ENCODE measurements around the gene RNF213.

Gene RNF213

DNA sequence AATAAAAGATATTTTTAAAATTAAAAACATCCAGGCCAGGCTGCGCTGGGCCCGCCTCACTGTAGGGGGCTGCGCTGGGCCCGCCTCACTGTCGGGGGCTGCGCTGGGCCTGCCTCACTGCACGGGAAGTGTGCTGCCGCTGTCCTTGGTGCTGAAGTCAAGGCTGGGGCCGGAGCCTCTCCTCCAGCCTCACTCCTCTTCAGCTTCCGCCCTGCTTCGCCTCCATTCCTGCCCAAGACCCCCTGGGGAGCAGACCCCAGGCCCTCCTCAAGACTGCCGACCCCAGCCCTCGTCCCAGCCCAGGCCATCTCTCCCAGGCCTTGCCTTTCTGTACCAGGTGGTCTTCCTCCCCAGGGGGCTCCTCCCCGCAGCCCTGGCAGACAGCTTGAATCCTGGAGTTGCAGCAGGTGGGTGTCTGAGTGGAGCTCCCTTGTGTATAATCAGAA is 180.5 kb downstream of the RNF213 start:
- peak; percentile 21 for DNase-seq

DNA sequence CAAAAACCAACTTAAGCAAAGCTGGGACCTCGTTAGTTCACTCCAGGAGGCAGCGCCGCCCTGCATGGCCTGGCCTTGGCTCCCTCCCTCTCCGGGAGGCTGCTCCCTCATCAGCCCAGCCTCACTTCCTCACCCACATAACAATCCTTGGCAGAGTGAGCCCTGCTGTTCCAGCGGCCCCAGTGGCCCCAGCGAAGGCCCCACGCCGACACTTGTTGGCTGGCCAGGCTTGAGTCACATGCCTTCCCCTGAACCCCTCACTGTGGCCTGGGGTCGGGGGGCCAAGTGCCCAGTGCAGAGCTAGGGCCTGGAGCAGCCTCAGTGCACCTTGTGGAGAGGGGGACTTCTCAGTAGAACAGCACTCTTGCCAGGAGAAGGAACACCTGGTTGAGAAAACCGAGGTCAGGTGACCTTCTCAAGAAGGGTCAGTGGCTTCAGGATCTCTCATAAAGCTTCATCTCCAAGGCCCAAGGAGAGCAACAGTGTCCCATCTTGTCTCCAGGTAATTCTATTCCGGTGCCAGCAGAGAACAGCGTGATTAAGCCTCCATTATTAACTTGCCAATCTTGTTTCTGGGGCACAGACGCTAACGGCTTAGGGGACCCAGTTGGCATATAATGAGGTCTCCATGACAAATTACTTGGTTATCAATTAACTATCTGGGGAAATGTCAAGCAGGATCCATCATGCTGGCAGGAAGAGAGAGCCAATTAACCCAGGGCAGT is 181.1 kb downstream of the RNF213 start:
- no peak for DNase-seq

DNA sequence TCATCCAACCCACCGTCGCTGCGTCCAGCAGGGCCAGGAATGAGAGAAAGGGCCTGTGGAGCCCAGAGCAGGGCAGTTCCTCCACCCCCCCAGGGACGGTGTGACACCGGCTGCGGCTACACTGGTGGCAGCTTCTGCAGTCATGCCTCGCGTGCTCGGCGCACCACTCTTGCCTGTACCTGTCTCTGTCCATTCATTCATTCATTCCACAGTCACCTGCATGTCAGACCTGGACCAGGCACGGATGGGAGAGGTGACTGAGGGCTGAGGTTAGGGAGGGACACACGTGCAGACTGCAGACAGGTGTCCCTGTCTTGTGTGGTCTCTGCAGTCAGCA is 181.6 kb downstream of the RNF213 start:
- DNase-seq: no peak

DNA sequence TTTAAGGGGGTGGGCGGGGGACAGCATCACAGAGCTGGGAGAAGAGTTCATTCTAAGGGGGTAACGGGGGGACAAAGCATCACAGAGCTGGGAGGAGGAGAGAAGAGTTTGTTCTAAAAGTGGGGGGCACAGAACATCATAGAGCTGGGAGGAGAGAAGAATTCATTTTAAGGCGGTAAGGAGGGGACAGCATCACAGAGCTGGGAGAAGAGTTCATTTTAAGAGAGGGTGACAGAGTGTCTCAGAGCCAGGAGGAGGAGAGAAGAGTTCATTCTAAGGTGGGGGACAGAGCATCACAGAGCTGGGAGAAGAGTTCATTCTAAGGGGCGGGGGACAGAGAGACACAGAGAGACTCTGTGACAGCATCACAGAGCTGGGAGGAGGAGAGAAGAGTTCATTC is 182.1 kb downstream of the RNF213 start:
- no peak for DNase-seq

DNA sequence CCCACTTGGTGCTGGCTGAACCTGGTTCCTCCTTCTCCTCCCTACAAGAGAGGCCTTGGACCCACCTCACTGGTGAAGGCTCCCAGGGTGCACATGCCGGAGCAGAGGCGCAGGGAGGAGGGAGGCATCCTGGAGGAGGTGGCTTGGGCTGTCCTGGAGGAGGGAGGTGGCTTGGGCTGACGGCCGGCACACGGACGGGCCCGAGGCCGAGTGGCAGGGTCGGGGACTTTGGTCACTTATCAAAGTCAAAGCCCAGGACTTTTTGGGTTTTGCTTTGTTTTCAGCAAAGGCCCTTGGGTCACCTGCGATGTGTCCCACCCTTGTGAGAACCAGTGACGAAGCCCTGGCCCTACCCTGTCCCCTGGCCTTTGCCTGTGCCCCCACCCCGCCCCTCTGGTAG is 182.8 kb downstream of the RNF213 start:
- no peak for DNase-seq

DNA sequence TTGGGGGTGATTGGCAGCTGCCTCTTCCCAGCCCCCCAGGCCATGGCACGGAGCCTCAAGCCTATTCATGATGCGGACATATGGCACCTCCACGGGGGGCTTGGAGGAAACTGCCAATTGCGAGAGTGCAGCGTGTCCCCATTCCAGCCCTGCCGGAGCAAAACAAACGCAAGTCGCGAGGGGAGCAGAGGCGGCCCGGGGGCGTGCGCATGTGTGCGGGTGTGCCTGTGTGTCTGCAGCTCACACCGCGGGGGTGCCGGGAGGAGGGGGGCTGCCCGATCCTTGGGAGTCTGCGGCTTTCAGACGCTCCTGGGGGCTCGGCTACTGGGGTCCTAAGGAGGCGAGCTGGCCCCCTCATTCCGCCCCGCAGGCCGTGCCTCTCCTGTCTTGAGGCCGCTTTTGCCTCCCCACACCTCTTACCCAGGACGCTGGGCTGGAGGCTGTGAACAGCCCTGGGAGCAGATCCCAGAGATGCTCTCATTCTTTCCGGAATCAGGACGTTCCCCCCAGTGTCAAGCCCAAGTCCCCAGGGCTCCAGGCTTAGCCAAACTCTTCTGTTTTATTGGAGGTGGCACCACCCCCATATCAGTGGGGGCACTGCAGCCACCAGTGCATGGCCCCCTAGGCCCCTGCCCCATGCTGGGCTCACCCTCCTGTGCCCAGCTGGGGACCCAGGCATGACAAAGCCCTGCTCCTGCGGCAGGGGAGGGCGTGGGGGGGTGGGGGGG is 183.4 kb downstream of the RNF213 start:
- no peak for DNase-seq

DNA sequence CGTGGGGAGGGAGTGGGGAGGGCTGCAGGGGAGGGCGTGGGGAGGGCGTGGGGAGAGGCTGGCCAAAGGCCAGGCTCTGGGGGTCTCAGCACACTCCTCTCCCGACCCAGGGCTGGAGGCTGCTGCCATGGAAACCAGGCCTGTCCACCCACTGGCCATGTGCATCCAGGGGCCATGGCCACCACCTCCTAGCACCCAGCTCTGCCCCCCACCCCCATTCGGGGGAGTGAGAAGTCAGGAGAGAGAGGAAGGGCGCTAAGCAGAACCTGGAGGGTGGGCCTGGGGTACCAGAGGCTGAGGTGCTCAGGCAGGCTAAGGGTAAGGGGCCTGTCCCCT is 184.0 kb downstream of the RNF213 start:
- DNase-seq: no peak

DNA sequence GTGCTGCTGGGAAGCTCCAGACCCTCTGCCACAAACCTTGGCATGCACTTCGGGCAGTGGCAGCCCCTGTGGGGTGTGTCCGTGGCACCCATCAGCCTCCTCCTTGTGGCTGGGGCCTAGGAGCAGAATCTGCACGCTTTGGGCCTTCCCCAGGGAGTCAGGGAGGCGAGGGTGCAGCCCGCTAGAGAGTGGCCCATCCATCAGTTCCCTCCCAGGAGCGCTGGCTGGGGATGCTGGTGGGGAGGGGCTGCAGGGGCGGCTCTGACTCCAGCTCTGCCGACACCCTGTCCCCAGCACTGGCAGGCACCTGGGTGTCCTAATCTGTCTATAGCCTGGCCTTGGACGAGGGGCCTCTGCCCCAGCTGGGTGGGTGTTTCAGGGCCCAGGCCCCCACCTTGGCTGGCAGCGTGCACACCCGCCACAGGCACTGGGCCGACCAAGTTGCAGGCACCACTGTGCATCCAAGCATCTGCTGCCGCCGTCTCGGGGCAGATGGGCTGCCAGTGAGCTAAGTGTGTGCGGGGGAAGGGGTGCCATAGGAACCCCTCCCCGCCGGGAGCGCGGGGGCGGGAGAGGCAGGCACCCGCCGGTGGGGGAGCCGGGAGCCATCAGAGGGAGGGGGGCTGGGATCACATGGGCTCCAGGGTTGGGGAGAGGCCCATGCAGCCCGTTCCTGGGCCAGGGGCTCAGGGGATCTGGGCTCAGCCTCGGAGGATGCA is 184.5 kb downstream of the RNF213 start:
- no peak for DNase-seq

DNA sequence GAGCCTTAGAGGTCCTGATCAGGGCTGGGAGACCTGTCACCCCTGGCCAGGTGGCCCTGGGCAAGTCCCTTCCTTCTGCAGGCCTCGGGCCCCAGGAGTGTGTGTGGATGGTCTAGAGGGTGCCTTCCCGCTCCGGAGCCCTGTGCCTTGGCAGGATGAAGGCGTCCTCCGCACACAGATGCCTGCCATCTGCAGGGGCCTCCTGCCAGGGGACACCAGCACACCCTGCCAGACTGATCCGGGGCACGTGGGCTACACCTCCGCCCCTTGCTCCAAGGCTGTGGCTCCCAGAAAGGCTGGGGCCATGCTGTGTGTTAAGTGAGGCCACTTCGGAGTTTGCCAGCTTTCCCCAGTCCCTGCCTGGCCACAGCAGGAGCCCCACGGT is 185.1 kb downstream of the RNF213 start:
- no peak for DNase-seq

DNA sequence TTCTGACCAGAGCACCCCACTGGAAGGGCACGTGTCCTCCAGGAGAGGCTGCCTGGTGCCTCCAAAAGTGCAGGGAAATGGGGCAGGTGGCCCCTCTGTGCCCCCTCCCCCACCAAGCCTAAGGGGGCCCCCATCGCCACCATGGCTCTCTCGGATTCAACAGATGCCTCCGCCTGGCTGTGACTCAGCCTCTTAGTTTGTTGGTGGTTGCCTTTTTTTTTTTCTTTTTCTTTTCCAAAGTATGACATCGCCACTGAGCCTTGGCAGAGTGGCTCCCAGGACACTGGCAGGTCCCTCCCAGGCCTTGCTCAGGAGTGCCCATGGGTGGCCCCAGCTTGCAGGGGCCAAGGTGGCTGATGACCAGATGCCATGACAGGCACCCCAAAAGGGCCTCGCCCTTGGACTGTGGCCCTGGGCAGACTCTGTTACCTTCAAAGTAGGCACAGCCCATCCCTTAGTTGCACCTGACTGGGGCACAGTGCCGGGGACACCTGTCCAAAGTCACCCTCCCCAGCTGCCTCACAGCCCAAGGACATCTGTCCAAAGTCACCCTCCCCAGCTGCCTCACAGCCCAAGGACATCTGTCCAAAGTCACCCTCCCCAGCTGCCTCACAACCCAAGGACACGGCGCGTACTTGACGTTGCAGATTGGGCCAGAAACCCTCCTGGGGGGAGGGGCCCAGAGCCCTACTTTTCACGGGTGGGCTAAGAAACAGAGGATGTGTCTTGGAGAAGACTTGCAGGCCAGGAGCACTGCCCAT is 186.2 kb downstream of the RNF213 start:
- no peak for DNase-seq

DNA sequence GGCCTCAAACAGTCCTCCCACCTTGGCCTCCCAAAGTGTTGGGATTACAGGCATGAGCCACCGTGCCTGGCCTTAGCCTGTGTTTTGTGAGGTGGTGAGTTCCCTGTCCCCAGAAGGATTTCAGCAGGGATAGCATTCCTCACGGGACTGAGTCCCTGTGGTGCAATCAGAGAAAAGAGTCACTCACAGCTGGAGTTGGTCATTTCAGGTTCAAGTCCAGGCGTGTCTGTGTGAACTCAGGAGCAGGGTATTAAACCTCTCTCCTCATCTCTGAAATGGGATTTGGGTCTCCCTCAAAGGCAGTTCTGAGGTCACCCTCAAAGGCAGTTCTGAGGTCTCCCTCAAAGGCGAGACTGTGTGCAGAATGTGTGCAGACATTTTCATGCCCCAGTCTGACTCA is 187.1 kb downstream of the RNF213 start:
- no peak for DNase-seq
